WI38 (cell line): Measurements from ENCODE around the gene SESN2.
A peak's percentile ranks its signal among the peaks of the same experiment; 100 is the strongest.
"Not testable (repeated sequence)": the region's sequence is repeated elsewhere in the genome, so short reads cannot be mapped to it uniquely, and the experiment has no call there.

Source experiments
- H3K4me3 ChIP-seq: 2 replicates; pipeline ENCODE4 v1.5.1; 2011; ENCODE audit warnings: low read depth, mild to moderate bottlenecking, control low read depth, low read length
- CTCF ChIP-seq: IDR thresholded peaks from 2 replicates; pipeline ENCODE4 v1.5.1; 2012; ENCODE audit warnings: low read depth, mild to moderate bottlenecking, control low read depth, low read length

SESN2 gene

GRCh38 chr1:28323720-28324119, 64.4 kb downstream of the SESN2 start:
- no peak overlapping the region for H3K4me3 ChIP-seq
- TF ChIP-seq CTCF = no peak

- TF ChIP-seq CTCF = no peak
- no peak overlapping the region for H3K4me3 ChIP-seq
Observed at GRCh38 chr1:28326515-28326914, 67.2 kb downstream of the SESN2 start.

- H3K4me3 ChIP-seq = no peak overlapping the region
- no peak for TF ChIP-seq CTCF
Observed at GRCh38 chr1:28326984-28327383, 67.7 kb downstream of the SESN2 start.

GRCh38 chr1:28327431-28327830, 68.1 kb downstream of the SESN2 start:
- not testable (repeated sequence) for H3K4me3 ChIP-seq

- no peak for TF ChIP-seq CTCF
- peak overlapping the region; percentile 79 for H3K4me3 ChIP-seq
Observed at GRCh38 chr1:28328228-28328648, 68.9 kb downstream of the SESN2 start.

GRCh38 chr1:28329395-28330153, 70.3 kb downstream of the SESN2 start:
- TF ChIP-seq CTCF = no peak
- peak overlapping the region; percentile 79 for H3K4me3 ChIP-seq
